HL-60 (cell line): Measurements from ENCODE around the gene RFX8.

ENCODE experiments used
- DNase-seq, 2 experiments: peaks; one replicate each; pipeline ENCODE4 v3.0.0-alpha.2; 2010 to 2020; ENCODE audit warnings: low read depth in 1 of 2, low spot score in 1 of 2
- H3K27ac ChIP-seq: fragments of 250-450 bp; sonication (Bioruptor Pico); replicated peaks from 2 replicates; pipeline ENCODE4 v1.5.1; 2020; ENCODE audit warnings: mild to moderate bottlenecking, moderate library complexity
- H3K27me3 ChIP-seq: fragments of 250-450 bp; sonication (Bioruptor Pico); 2 replicates; pipeline ENCODE4 v1.5.1; 2021; ENCODE audit warnings: mild to moderate bottlenecking, moderate library complexity; ENCODE audit not compliant: insufficient read depth, poor library complexity, severe bottlenecking
- H3K4me3 ChIP-seq: replicated peaks from 2 replicates; pipeline ENCODE4 v1.5.1; 2011; ENCODE audit warnings: mild to moderate bottlenecking, control low read depth, low read length; ENCODE audit not compliant: insufficient read depth
- GABPA ChIP-seq: IDR thresholded peaks from 2 replicates; pipeline ENCODE4 v1.6.1; 2012; ENCODE audit warnings: low read depth
- POLR2AphosphoS5 ChIP-seq: IDR thresholded peaks from 2 replicates; pipeline ENCODE4 v1.6.1; 2012; ENCODE audit warnings: low read depth
- SPI1 ChIP-seq: IDR thresholded peaks from 2 replicates; pipeline ENCODE4 v1.6.1; 2012; ENCODE audit warnings: low read depth, mild to moderate bottlenecking, borderline replicate concordance
- TF ChIP-seq, protein P1 (sequence below): IDR thresholded peaks from one replicate; pipeline ENCODE4 v1.5.1; 2011; ENCODE audit warnings: low read length, control low read depth, inconsistent platforms; ENCODE audit not compliant: insufficient read depth
- TF ChIP-seq, protein P2 (sequence below): IDR thresholded peaks from 2 replicates; pipeline ENCODE4 v1.6.1; 2012; ENCODE audit warnings: low read depth; ENCODE audit not compliant: insufficient replicate concordance

Gene RFX8

DNA sequence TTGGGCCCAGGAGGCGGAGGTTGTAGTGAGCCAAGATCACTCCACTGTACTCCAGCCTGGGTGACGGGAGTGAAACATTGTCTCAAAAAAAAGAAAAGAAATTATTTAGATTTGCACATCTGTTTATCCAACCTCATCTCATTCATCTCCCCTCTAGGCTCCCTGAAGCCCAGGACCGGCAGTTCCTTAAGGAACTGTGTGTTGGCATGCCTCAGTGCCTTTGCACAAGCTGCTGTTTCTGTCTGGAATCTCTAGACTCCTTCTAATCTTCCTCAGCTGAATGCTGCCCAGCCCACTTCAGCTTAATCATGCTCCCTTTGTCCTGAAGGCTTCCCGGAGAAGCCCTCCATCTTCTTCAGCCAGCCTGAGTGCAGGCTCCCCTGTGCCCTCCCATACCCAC is 10.9 kb upstream of the RFX8 start:
- Histone ChIP-seq H3K4me3 (no peak overlapping the region), H3K27ac (no peak overlapping the region), H3K27me3 (no peaks in the 10 kb centered on the region)
- DNase-seq: no peak
- TF ChIP-seq GABPA (no peak), POLR2AphosphoS5 (no peak), SPI1 (no peak)
- TF ChIP-seq, protein P1, sequence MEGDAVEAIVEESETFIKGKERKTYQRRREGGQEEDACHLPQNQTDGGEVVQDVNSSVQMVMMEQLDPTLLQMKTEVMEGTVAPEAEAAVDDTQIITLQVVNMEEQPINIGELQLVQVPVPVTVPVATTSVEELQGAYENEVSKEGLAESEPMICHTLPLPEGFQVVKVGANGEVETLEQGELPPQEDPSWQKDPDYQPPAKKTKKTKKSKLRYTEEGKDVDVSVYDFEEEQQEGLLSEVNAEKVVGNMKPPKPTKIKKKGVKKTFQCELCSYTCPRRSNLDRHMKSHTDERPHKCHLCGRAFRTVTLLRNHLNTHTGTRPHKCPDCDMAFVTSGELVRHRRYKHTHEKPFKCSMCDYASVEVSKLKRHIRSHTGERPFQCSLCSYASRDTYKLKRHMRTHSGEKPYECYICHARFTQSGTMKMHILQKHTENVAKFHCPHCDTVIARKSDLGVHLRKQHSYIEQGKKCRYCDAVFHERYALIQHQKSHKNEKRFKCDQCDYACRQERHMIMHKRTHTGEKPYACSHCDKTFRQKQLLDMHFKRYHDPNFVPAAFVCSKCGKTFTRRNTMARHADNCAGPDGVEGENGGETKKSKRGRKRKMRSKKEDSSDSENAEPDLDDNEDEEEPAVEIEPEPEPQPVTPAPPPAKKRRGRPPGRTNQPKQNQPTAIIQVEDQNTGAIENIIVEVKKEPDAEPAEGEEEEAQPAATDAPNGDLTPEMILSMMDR: no peak
- TF ChIP-seq, protein P2, sequence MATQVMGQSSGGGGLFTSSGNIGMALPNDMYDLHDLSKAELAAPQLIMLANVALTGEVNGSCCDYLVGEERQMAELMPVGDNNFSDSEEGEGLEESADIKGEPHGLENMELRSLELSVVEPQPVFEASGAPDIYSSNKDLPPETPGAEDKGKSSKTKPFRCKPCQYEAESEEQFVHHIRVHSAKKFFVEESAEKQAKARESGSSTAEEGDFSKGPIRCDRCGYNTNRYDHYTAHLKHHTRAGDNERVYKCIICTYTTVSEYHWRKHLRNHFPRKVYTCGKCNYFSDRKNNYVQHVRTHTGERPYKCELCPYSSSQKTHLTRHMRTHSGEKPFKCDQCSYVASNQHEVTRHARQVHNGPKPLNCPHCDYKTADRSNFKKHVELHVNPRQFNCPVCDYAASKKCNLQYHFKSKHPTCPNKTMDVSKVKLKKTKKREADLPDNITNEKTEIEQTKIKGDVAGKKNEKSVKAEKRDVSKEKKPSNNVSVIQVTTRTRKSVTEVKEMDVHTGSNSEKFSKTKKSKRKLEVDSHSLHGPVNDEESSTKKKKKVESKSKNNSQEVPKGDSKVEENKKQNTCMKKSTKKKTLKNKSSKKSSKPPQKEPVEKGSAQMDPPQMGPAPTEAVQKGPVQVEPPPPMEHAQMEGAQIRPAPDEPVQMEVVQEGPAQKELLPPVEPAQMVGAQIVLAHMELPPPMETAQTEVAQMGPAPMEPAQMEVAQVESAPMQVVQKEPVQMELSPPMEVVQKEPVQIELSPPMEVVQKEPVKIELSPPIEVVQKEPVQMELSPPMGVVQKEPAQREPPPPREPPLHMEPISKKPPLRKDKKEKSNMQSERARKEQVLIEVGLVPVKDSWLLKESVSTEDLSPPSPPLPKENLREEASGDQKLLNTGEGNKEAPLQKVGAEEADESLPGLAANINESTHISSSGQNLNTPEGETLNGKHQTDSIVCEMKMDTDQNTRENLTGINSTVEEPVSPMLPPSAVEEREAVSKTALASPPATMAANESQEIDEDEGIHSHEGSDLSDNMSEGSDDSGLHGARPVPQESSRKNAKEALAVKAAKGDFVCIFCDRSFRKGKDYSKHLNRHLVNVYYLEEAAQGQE: no peak

DNA sequence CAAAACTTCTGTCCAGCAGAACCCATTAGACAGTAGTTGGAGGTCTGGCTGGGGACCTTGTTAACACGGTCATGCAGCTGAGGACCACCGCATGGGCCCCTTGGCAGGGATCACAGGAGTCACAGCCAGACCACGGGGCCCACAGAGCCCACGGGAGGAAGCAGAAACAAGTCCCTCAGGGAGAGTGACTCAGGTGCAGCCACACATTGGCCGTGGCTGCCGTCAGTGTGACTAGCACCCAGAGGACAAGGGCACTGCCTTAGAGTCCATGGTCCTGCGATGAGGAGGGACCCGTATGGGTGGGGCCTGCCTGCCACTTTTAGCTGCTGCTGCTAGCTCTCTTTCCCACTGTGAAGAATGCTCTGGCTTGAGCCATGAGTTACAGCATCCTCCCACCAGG is 5.9 kb upstream of the RFX8 start:
- H3K27ac ChIP-seq: no peak overlapping the region
- no peak overlapping the region for H3K4me3 ChIP-seq
- no peak for TF ChIP-seq SPI1
- TF ChIP-seq GABPA: no peak
- TF ChIP-seq, protein P2: no peak
- no peak for TF ChIP-seq POLR2AphosphoS5
- TF ChIP-seq, protein P1: no peak
- H3K27me3 ChIP-seq: no peaks in the 10 kb centered on the region
- no peak for DNase-seq

DNA sequence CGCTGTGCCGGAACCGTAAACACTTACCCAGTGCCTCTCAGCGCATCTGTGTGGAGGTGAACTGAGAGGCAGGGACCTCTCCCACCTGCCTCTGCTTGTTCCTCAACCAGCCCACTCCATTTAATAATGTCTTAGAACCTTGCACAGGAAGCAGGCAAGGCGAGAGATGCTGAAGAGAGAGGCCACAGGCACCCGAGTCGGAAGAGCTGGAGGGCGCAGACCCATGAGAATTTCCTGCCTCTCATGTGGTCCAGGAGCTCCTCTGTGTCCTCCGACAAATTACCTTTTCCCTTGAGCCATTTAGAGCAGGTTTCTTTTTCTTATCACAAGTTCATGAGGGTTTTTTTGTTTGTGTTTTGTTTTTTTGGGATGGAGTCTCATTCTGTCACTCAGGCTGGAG is 4.9 kb upstream of the RFX8 start:
- no peak for TF ChIP-seq GABPA
- no peak for TF ChIP-seq POLR2AphosphoS5
- TF ChIP-seq, protein P1: no peak
- no peak for TF ChIP-seq SPI1
- TF ChIP-seq, protein P2: no peak
- Histone ChIP-seq H3K27me3 (no peaks in the 10 kb centered on the region), H3K27ac (no peak overlapping the region), H3K4me3 (no peak overlapping the region)
- no peak for DNase-seq
